GM21717 (cell line): ENCODE results near the gene MYO1C.
A peak's percentile ranks its signal among the peaks of the same experiment; 100 is the strongest.
"Not testable (repeated sequence)": the region's sequence is repeated elsewhere in the genome, so short reads cannot be mapped to it uniquely, and the experiment has no call there.

Source experiments
- ATAC-seq: cut with Tn5 transposase; IDR thresholded peaks from one replicate; pipeline ENCODE4 v1.9.1; 2021; ENCODE audit warnings: mild to moderate bottlenecking, moderate library complexity; ENCODE audit not compliant: unreplicated experiment

The MYO1C gene, protein sequence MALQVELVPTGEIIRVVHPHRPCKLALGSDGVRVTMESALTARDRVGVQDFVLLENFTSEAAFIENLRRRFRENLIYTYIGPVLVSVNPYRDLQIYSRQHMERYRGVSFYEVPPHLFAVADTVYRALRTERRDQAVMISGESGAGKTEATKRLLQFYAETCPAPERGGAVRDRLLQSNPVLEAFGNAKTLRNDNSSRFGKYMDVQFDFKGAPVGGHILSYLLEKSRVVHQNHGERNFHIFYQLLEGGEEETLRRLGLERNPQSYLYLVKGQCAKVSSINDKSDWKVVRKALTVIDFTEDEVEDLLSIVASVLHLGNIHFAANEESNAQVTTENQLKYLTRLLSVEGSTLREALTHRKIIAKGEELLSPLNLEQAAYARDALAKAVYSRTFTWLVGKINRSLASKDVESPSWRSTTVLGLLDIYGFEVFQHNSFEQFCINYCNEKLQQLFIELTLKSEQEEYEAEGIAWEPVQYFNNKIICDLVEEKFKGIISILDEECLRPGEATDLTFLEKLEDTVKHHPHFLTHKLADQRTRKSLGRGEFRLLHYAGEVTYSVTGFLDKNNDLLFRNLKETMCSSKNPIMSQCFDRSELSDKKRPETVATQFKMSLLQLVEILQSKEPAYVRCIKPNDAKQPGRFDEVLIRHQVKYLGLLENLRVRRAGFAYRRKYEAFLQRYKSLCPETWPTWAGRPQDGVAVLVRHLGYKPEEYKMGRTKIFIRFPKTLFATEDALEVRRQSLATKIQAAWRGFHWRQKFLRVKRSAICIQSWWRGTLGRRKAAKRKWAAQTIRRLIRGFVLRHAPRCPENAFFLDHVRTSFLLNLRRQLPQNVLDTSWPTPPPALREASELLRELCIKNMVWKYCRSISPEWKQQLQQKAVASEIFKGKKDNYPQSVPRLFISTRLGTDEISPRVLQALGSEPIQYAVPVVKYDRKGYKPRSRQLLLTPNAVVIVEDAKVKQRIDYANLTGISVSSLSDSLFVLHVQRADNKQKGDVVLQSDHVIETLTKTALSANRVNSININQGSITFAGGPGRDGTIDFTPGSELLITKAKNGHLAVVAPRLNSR

DNA sequence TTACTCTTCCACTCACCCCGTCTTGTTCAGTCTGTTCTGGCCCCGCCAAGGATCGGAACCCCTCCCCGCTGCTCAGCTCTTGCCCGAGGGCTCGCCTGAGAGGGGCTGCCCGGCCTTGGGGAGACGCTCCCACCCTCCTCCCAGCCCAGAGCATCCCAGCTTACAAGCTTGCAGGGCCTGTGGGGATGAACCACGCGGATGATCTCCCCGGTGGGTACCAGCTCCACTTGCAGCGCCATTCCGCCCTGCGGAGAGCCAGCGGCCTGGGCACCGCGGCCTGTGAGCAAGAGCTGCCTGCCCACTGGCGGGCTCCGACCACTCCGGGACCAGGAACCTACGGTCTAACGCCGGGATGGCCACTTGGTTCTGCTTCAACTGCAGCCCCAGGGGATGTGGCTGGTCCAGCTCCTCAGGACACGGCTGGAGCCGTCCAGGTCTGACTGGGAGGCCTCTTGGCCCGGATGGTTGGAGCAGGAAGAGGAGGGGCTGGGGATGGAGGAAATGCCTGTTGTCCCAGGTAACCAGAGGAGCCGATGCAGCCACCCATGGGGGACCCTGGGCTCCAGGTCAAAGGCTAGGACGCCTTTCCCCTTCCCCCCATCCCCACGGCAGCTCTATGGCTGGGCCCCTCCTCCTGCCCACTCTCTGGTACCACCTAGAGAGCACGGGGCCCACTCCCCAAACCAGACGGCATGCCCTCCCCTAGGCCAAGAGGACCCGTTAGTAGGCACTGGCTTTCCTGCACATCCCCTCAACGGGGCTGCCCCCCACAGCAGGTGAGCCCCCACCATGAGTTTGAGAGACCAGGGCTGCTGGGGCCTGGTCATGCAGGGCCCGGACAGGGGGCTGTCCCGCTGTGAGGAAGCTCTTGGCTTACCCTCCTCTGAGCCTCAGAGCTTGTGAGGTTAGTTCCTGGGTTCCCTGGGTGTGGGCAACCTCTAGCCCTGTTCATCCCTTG lies at the start of gene MYO1C:
MYO1C (minus strand) TSS at position 438 of the 958 bp plus-strand sequence; CDS start at position 239, 199 bp downstream.
- no peak for ATAC-seq

DNA sequence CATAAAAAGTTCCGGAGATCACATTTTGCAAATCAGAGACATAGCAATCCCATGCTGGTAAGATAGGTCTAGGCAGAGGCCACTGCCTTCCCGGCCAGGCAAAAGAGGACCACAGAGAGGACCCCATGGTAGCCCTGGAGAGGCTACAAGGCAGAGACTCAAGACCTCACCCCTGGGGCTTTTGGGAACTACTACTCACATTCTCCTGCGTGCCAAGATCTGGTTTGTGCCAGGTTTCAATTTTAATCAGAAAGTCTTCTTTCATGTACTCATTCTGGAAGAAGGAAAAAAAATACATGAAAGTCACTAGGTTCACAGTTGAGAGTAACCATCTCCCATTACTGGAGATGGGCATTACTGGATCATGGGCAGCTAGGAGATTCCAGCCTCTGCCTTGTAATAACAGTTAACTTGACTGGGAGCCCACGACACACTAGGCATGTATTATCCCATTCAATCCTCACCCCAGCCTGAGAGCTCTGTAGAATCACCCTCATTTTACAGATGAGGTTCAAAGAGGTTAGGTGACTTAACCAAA lies 49.0 kb upstream of the MYO1C start:
- no peak for ATAC-seq

DNA sequence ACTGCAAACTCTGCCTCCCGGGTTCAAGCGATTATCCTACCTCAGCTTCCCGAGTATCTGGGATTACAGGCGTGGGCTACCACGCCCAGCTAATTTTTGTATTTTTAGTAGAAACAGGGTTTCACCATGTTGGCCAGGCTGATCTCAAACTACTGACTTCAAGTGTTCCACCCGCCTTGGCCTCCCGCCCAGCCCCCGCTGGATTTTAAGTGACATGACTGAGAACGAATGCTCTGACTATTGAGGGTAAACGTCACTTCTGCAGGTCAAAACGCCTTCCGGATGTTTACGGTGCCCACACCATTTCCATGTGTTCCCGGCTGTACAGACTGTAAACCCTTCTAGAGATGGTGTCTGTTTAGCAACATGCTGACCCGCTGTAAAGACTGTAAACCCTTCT lies 47.3 kb upstream of the MYO1C start:
- no peak for ATAC-seq

DNA sequence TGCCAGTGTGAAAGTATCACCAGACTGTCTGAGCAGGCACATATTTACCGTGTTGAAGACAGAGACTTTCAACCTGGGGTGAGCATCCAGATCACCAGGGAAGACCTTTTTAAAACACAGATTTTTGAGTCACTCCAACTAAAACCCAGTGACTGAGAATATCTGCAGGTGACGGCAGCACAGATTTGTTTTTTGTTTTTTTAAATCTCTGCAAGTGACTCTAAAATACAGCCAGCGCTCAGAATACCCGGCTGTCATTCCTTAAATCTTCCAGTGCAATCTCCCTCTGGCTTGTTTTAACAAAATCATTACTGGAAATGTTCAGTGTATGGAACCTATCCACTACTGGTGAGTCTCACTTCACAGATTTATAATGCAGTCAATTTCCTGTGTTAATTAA lies 43.3 kb upstream of the MYO1C start:
- no peak for ATAC-seq

DNA sequence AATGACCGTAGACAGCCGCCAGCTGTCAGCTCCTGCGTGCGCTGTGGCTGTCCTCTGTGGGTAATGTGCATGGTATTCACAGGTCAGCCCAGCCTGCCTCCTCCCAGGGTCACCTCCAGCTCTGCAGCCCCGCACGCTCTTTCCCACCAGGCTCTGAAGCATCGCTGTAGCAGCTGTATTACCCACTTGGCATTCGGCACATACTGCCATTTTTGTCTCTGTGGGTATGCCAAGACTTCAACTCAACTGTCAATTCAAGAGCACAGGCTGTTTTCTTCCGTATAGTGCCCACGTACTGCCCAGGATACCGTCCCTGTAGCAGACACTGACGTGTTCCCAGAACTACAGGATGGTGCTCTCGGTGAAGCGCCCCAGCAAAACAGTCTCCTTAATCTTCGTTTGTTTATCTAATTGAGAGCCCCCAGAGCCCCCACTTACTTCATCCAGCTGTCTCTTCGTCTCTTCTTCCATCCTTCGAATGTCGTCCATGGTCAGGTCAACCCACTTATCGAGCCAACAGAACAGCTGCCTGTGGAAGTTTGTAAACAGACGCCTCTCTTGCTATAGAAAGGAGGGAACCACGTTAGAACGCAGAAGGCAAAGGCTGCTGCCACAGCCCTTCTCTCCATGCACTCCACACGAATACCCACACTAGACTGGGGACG lies 41.3 kb upstream of the MYO1C start:
- no peak for ATAC-seq

DNA sequence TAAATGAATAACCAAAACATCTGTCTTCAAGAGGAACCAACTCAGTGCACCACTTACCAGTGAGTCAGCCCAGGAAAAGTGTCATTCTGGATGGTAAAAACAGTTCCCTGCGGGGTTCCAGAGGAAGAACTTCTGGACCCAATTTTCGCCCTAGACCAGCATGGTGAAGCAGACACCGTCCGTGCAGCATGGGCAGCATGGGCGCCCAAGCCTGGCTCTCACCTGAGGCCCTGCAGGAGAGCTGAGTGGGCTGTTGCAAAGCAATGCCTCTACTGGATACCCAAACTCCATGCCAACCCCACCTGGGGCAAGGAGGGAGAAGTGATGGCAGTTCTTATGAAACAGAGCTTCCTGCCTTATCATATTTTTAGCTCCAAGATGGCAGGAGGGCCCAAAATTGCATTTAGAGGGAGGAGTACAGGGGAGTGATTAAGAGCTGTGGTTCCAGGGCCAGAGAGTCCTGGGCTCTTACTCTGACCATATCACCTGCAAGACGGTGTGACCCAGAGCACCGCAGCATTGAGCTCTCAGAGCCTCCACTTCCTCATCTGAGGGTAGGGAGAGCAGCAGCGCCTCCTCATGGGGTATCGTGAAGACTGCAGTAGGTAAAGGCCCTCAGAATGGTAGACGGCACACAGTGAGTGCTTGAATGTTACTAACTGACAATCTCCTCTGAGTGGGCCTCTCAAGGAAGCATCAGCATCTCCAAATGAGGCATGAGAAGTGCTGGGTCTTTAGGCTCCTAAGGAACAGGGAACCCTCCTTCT lies 40.5 kb upstream of the MYO1C start:
- ATAC-seq, result no peak

DNA sequence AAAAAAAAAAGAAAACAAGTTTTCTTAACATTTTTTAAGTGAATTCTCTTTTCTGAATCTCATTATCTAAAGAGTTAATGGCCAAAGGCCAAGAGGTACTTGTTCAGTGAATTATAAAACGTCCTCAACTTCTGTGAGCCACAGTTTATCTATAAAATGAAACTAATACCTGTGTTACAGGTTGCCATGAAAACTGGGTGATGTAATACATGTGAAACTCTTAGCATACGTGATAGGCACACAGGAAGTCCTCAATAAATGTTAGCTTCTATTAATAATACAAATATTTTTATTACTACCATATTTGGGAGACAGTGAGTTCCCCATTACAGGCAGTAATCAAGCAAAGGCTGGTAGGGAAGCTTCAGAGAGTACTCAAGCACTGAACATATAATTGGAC lies 37.4 kb upstream of the MYO1C start:
- ATAC-seq, result no peak

DNA sequence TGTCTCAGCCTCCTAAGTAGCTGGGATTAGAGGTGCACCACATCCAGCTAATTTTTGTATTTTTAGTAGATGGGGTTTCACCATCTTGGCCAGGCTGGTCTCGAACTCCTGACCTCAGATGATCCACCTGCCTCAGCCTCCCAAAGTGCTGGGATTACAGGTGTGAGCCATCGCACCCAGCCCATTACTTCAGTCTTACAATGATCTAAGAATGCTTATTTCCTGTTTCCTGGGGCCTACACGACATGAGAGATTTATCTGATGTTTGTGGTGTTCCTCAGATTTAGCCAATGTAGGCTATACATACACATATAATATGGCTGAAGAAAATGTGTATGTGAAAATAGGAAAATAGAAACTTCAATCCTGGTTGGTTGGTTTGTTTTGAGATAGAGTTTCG lies 34.4 kb upstream of the MYO1C start:
- ATAC-seq, result not testable (repeated sequence)

DNA sequence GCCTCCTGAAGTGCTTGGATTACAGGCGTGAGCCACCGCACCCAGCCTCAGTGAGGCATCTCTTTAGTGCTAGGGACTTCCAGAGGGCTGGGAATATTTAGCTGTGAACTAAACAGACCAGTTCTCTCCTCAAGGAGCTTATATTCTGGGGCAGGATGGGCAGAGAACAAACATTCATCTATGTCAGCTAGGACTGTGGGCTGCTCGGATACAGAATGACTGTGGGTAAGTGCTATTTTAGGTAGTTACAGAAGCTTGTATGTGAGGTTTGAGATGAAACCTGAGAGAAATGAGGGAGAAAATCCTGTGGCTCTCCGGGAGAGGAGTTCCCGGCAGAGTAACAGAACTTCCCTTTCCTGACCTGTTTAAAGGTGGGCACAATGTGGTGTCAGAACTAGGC lies 30.1 kb upstream of the MYO1C start:
- no peak for ATAC-seq

DNA sequence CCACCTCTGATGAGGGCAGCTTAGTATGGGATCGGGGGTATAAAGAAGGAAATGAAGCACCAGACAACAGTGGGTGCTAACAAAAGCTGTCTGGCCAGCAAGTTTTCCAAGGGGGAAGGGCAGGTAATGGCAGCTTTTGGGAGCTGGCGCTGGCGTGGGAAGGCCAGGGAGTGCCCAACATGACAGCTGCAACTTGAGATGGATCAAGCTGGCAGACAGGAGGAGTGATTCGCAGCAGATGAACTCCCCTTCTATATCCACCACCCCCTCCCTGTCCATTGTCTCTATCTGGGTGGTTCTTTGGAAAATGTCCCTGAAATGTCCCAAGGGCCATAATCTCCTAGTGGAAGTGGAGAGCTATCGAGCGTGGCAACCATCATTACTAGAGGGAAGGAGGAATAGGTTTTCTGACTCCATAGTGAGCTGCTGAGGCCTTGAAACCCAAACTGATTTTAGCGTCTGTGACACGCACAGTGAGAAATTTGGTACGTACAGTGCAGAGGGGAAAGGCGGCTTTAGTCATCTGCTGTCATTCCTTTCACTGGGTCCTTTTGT lies 28.7 kb upstream of the MYO1C start:
- ATAC-seq, result no peak

DNA sequence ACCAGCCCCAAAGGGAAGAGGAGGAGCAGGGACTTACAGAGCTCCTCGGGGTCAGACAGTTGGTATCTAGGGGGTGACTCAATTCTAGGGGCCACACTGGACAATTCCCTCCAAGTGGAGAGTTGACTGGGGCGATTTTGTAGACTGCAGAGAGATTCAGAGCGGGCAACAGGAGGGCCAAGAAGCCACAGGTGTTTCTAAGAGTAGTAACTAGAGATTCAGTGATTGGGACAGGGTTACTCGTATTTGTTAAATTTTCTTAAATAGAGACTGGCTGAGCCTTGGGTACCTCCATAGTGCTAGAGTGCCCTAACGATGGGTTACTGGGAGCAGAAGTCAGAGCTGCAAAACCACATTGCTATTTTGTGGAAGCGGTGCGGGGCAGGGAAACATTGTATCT lies 27.2 kb upstream of the MYO1C start:
- ATAC-seq, result no peak

DNA sequence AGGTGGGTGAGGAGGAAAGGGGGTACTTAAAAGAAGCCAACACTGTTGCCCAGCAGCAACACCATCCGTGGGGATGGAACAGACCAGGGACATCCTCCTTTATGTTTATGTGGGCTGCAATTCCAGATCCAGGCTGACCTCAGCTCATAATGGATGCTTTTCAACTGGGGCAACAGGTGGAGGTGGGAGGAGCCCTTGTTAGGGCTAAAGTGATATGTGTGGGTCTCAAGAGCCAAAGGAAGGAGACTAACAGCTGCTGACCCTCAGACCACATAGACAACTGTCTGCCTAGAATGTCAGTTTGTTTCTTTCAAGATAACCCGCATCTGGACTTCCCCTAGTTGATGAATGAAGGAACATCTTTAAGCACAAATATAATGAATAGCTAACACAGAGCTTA lies 25.9 kb upstream of the MYO1C start:
- ATAC-seq, result no peak

DNA sequence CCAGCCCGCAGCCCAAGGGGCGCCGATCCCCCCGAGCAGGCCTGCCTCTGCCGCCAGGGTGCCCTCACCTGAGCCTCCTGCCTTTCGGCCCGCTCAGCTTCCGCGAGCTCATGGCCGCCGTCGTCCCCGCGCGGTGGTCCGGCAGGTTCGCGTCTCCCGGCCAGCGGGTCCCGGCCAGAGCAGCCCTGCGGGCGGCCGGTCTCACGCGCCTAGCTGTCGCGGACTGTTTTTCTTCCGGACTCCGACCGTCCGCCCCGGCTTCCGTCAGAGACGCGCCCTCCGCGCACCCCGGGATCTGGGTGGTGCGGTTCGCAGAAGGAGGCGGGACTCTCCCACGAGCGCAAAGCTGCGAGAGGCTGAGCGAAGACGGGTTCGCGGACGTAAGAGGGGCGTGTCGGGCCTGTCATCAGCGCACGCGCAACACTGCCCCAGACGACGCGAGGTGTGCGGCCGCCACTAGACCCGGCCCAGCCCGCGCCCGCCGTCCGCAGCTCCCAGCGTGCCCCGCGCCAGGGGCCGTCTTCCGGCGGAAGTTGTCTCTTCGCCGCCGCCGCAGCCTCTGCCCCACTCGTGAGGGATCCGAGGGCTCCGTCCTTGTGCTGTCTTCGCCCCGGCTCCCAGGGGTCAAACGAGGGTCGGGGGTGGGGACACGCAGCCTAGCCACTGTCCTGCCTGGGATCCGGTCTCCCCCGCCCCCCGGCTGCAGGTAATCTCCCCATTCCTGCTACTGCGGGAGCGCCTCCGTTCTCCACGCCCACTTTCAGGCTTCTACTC lies 24.1 kb upstream of the MYO1C start, which contains the start of gene INPP5K:
INPP5K (minus strand) TSS at position 225 of the 774 bp plus-strand sequence; CDS start at position 112, 113 bp downstream.
- peak; percentile 80 for ATAC-seq

DNA sequence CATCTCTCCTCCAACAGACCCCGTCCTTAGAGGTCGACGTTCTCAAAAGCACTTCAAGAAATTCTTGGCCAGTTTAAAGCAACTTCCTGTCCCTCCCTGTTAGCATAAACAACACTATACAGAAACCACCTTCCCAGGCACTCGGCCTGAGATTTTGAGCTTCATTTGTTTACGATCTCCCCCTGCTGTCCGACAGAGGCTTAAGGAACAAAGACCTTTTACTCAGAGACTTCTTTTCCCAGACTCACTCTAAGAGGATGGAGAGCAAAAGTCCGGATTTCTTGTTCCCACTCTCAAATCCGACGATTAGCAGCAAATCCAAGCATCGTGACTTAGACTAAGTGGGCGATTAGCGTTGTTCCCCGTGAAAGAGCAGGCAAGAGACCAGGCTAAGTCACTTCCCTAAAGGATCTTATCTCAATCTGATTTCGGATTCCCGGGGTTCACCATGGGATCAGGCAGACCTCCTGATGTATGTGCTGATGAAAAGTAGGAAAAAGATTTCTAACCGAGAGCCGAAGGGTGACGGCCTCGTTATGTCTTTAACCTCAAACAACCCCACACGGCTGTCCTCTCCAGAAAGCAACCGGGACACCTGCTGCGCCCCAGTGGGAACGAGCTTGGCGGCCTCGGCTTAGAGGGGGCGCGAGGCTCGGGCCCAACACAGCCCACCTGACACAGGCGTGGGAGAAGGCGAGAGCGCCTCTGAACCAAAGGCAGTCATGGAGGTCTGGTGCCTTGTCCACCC lies 23.3 kb upstream of the MYO1C start:
- no peak for ATAC-seq

DNA sequence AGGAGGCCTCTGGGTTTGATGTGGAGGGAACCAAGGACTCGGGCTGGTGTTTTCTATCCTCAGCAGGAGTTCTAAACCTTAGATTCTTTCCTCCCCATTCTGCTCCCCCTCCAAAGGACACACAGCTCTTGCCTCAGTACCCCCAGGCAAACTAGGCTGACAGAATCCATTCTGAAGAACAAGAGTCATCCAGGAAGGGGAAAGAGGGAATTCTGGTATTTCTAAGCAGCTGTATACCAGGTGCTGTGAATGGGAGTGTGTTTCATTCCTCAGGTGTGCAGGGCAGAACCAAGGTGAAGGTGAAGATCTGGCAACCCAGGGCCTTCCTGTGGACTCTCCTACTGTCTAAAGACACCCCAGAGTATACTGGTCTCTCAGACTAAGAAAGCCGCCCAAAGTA lies 19.9 kb upstream of the MYO1C start:
- ATAC-seq, result no peak

DNA sequence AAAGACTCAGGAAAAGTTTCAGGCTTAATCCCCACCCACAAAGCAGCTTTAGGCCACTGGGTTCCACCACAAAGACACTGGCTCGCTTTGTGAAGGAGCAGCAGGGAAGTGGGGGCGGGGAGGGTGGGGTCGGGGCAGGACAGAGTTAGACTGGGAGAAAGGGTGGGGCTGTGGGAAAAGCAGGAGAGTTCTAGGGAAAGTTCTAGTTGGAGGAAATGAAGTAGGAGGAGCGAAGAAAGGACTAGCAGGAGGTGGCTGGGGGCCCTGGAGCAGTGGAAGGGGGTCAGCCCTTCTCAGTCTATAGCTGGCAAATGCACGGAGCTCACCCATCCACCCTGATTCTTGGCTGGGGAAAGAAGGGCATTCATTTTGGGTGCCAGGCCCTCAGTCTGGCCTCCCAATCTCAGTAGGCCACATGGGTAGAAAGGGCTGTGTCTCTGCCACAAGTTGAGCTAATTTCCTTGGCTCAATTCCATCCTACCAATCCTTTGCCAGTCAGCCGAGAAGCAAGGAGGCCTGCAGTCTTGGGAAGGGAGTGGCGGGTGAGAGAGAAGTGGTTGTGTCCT lies 19.4 kb upstream of the MYO1C start:
- ATAC-seq, result no peak

DNA sequence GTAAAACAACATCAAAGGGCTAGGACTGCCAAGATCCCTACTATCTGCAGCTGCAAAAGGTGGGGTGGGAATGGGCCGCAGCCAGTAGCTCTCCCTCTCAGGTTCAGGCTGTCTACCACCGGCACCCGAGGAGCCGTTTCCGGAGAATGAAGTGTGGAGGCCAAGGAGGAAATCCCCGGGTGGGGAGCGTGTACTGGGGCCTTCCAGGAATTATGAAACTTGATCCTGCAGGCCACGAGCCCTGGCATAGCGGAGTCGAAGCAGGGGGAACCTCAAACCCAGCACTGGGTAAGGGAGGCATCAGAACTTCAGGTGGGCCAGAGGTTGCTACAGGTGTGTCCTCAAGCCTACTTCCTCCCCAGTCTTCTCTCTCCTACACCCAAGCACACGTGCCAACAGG lies 18.8 kb upstream of the MYO1C start:
- ATAC-seq, result no peak
